ENCODE results near the gene FAM83B.

Gene FAM83B

GRCh38 chr6:54899442-54899841 is 52.9 kb downstream of the FAM83B start:
- no peaks in the 10 kb centered on the region for H3K36me3 ChIP-seq (ENCODE audit: control insufficient read depth, insufficient read depth, low read length)
- TF ChIP-seq CTCF (IDR thresholded peaks at IDR 0.05; ENCODE audit: insufficient read depth, low read length, poor library complexity, severe bottlenecking) = no peak
- no peak overlapping the region for H3K4me3 ChIP-seq (replicated peaks; ENCODE audit: low read depth, low read length)
- DNase-seq (ENCODE audit: extremely low read depth, insufficient read length) = no peak
- no peaks in the 10 kb centered on the region for H3K27me3 ChIP-seq (replicated peaks; ENCODE audit: control insufficient read depth, insufficient read depth, low read length)

- Histone ChIP-seq H3K36me3 (ENCODE audit: control insufficient read depth, insufficient read depth, low read length) (no peaks in the 10 kb centered on the region), H3K4me3 (replicated peaks; ENCODE audit: low read depth, low read length) (no peak overlapping the region), H3K27me3 (replicated peaks; ENCODE audit: control insufficient read depth, insufficient read depth, low read length) (no peaks in the 10 kb centered on the region)
- peak; percentile 34 for DNase-seq (ENCODE audit: extremely low read depth, insufficient read length)
- no peak for TF ChIP-seq CTCF (IDR thresholded peaks at IDR 0.05; ENCODE audit: insufficient read depth, low read length, poor library complexity, severe bottlenecking)
Observed at GRCh38 chr6:54899986-54900385, 53.4 kb downstream of the FAM83B start.

GRCh38 chr6:54900666-54901065 is 54.1 kb downstream of the FAM83B start:
- Histone ChIP-seq H3K36me3 (ENCODE audit: control insufficient read depth, insufficient read depth, low read length) (no peaks in the 10 kb centered on the region), H3K4me3 (replicated peaks; ENCODE audit: low read depth, low read length) (no peak overlapping the region), H3K27me3 (replicated peaks; ENCODE audit: control insufficient read depth, insufficient read depth, low read length) (no peaks in the 10 kb centered on the region)
- no peak for TF ChIP-seq CTCF (IDR thresholded peaks at IDR 0.05; ENCODE audit: insufficient read depth, low read length, poor library complexity, severe bottlenecking)
- no peak for DNase-seq (ENCODE audit: extremely low read depth, insufficient read length)

GRCh38 chr6:54903884-54904283 is 57.3 kb downstream of the FAM83B start:
- H3K27me3 ChIP-seq (replicated peaks; ENCODE audit: control insufficient read depth, insufficient read depth, low read length) = no peaks in the 10 kb centered on the region
- H3K36me3 ChIP-seq (ENCODE audit: control insufficient read depth, insufficient read depth, low read length) = no peaks in the 10 kb centered on the region
- DNase-seq (ENCODE audit: extremely low read depth, insufficient read length) = no peak
- no peak for TF ChIP-seq CTCF (IDR thresholded peaks at IDR 0.05; ENCODE audit: insufficient read depth, low read length, poor library complexity, severe bottlenecking)
- no peak overlapping the region for H3K4me3 ChIP-seq (replicated peaks; ENCODE audit: low read depth, low read length)

- no peaks in the 10 kb centered on the region for H3K27me3 ChIP-seq (replicated peaks; ENCODE audit: control insufficient read depth, insufficient read depth, low read length)
- no peaks in the 10 kb centered on the region for H3K36me3 ChIP-seq (ENCODE audit: control insufficient read depth, insufficient read depth, low read length)
- H3K4me3 ChIP-seq (replicated peaks; ENCODE audit: low read depth, low read length) = no peak overlapping the region
- TF ChIP-seq CTCF (IDR thresholded peaks at IDR 0.05; ENCODE audit: insufficient read depth, low read length, poor library complexity, severe bottlenecking) = no peak
- peak; percentile 11 for DNase-seq (ENCODE audit: extremely low read depth, insufficient read length)
Observed at GRCh38 chr6:54907355-54907754, 60.8 kb downstream of the FAM83B start.

GRCh38 chr6:54909184-54909583 is 62.6 kb downstream of the FAM83B start:
- TF ChIP-seq CTCF (IDR thresholded peaks at IDR 0.05; ENCODE audit: insufficient read depth, low read length, poor library complexity, severe bottlenecking) = no peak
- no peak for DNase-seq (ENCODE audit: extremely low read depth, insufficient read length)
- Histone ChIP-seq H3K4me3 (replicated peaks; ENCODE audit: low read depth, low read length) (no peak overlapping the region), H3K27me3 (replicated peaks; ENCODE audit: control insufficient read depth, insufficient read depth, low read length) (no peaks in the 10 kb centered on the region), H3K36me3 (ENCODE audit: control insufficient read depth, insufficient read depth, low read length) (no peaks in the 10 kb centered on the region)
